GM21360 (cell line): ENCODE measurements around the gene HNRNPH2.

Experiments used
- ATAC-seq: cut with Tn5 transposase; IDR thresholded peaks from one replicate; pipeline ENCODE4 v1.9.1; 2021; ENCODE audit warnings: mild to moderate bottlenecking, moderate library complexity; ENCODE audit not compliant: unreplicated experiment

HNRNPH2 gene

GRCh38 chrX:101452056-101452455 lies 44.0 kb downstream of the HNRNPH2 start:
- no peak for ATAC-seq

GRCh38 chrX:101460669-101461068 lies 52.6 kb downstream of the HNRNPH2 start:
- no peak for ATAC-seq

GRCh38 chrX:101462892-101463291 lies 54.9 kb downstream of the HNRNPH2 start:
- ATAC-seq, result no peak
